SK-N-SH (cell line): Measurements from ENCODE around the gene NTHL1. TPM values are rescaled to one million over a fixed set of nuclear protein-coding genes. Genes with fewer than 3 reads are reported as not detected.

Experiments used
- CTCF ChIA-PET: fragments of 300-600, 350-600 bp; formaldehyde crosslinking; extraction: SDS; loops from one replicate; lab custom pipeline; 2021; lab: Yijun Ruan, JAX
- POLR2A ChIA-PET: fragments of 350-600 bp; sonication (Branson Sonifier 250); formaldehyde crosslinking; extraction: SDS; loops from one replicate; lab custom pipeline; 2020; ENCODE audit warnings: antibody characterized with exemption, inconsistent platforms; lab: Yijun Ruan, JAX
- DNase-seq: peaks from one replicate; pipeline ENCODE4 v3.0.0; 2012
- H2AFZ ChIP-seq: fragments of 200-600 bp; sonication (generic); 2 replicates; pipeline ENCODE4 v1.8.1; 2016; ENCODE audit warnings: antibody characterized with exemption, mild to moderate bottlenecking, low read depth
- H3F3A ChIP-seq: fragments of 200-600 bp; sonication (generic); replicated peaks from 2 replicates; pipeline ENCODE3; 2016; ENCODE audit warnings: antibody characterized with exemption, mild to moderate bottlenecking; ENCODE audit not compliant: insufficient read depth
- H3K27ac ChIP-seq, 2 experiments: fragments of 200-500 bp in 1 of 2; fragments of 200-600 bp in 1 of 2; sonication (Bioruptor generic) in 1 of 2; sonication (generic), shearing (Covaris generic) in 1 of 2; 2 replicates each; pipeline versions ENCODE4 v1.5.1 to v1.6.1; 2014 to 2016; ENCODE audit warnings: low read depth in 2 of 2, inconsistent platforms in 1 of 2, low read length in 1 of 2, mild to moderate bottlenecking in 1 of 2, mixed read lengths in 1 of 2
- H3K27me3 ChIP-seq: fragments of 200-600 bp; sonication (generic), shearing (Covaris generic); 2 replicates; pipeline ENCODE4 v1.6.1; 2016; ENCODE audit warnings: mixed run types; ENCODE audit not compliant: insufficient read depth
- H3K36me3 ChIP-seq, 2 experiments: fragments of 200-500 bp in 1 of 2; fragments of 200-600 bp in 1 of 2; sonication (Bioruptor generic) in 1 of 2; sonication (generic) in 1 of 2; replicated peaks in 1 of 2; 2 replicates each; pipeline versions ENCODE3 to v1.5.1; 2014 to 2016; ENCODE audit warnings: low read length in 1 of 2, mild to moderate bottlenecking in 1 of 2; ENCODE audit not compliant: insufficient read depth in 2 of 2, control insufficient read depth in 1 of 2
- H3K4me1 ChIP-seq, 2 experiments: fragments of 200-500 bp in 1 of 2; fragments of 200-600 bp in 1 of 2; sonication (Bioruptor generic) in 1 of 2; sonication (generic), shearing (Covaris generic) in 1 of 2; 2 replicates each; pipeline versions ENCODE4 v1.5.1 to v1.6.1; 2014 to 2016; ENCODE audit warnings: low read depth in 1 of 2, low read length in 1 of 2, mixed run types in 1 of 2; ENCODE audit not compliant: insufficient read depth in 2 of 2, control insufficient read depth in 1 of 2
- H3K4me2 ChIP-seq: fragments of 200-600 bp; sonication (generic), shearing (Covaris generic); 2 replicates; pipeline ENCODE4 v1.6.1; 2017; ENCODE audit warnings: mixed run types
- H3K4me3 ChIP-seq, 2 experiments: fragments of 200-500 bp in 1 of 2; fragments of 200-600 bp in 1 of 2; sonication (Bioruptor generic) in 1 of 2; sonication (generic), shearing (Covaris generic) in 1 of 2; 2 replicates each; pipeline versions ENCODE4 v1.5.1 to v1.8.1; 2014 to 2016; ENCODE audit warnings: low read depth in 2 of 2, inconsistent platforms in 1 of 2, low read length in 1 of 2, mild to moderate bottlenecking in 1 of 2, mixed read lengths in 1 of 2, moderate library complexity in 1 of 2
- H3K79me2 ChIP-seq: fragments of 200-600 bp; sonication (generic); 2 replicates; pipeline ENCODE4 v1.8.1; 2017; ENCODE audit warnings: mild to moderate bottlenecking; ENCODE audit not compliant: insufficient read depth
- H3K9ac ChIP-seq: fragments of 200-600 bp; sonication (generic); 2 replicates; pipeline ENCODE4 v1.6.1; 2017; ENCODE audit warnings: mixed run types
- H3K9me2 ChIP-seq: fragments of 200-600 bp; sonication (generic); 2 replicates; pipeline ENCODE4 v1.6.1; 2017; ENCODE audit warnings: mixed run types
- H3K9me3 ChIP-seq: fragments of 200-600 bp; sonication (generic); 2 replicates; pipeline ENCODE4 v1.6.1; 2017; ENCODE audit warnings: mixed run types, mild to moderate bottlenecking, moderate library complexity
- H4K20me1 ChIP-seq: fragments of 200-600 bp; sonication (generic); 2 replicates; pipeline ENCODE4 v1.6.1; 2017; ENCODE audit warnings: mild to moderate bottlenecking, mixed run types; ENCODE audit not compliant: insufficient read depth
- ELF1 ChIP-seq: IDR thresholded peaks from 2 replicates; pipeline ENCODE4 v1.4.0; 2012
- FOSL2 ChIP-seq: IDR thresholded peaks from 2 replicates; pipeline ENCODE4 v1.4.0; 2012; ENCODE audit warnings: low read depth, mild to moderate bottlenecking, moderate library complexity, borderline replicate concordance
- FOXM1 ChIP-seq: IDR thresholded peaks from 2 replicates; pipeline ENCODE4 v1.4.0; 2012; ENCODE audit warnings: low read depth, mild to moderate bottlenecking
- GATA2 ChIP-seq: sonication (generic); formaldehyde crosslinking; IDR thresholded peaks from 2 replicates; pipeline ENCODE4 v1.5.0; 2020; ENCODE audit warnings: mild to moderate bottlenecking, missing genetic modification reagents
- MAX ChIP-seq: IDR thresholded peaks from 2 replicates; pipeline ENCODE4 v1.4.0; 2012; ENCODE audit warnings: low read depth
- NFIC ChIP-seq: IDR thresholded peaks from 2 replicates; pipeline ENCODE4 v1.4.0; 2012; ENCODE audit warnings: borderline replicate concordance
- NRF1 ChIP-seq: IDR thresholded peaks from 2 replicates; pipeline ENCODE4 v1.6.1; 2012; ENCODE audit warnings: low read depth, mild to moderate bottlenecking, low read length
- RFX5 ChIP-seq: IDR thresholded peaks from 2 replicates; pipeline ENCODE4 v1.6.1; 2012; ENCODE audit warnings: mild to moderate bottlenecking, improper control_type of control experiment, low read length
- SIN3A ChIP-seq: IDR thresholded peaks from 2 replicates; pipeline ENCODE4 v1.6.1; 2012; ENCODE audit warnings: low read depth, mild to moderate bottlenecking, low read length, moderate library complexity, borderline replicate concordance
- USF1 ChIP-seq: IDR thresholded peaks from 2 replicates; pipeline ENCODE4 v1.4.0; 2012; ENCODE audit warnings: low read depth, borderline replicate concordance
- YY1 ChIP-seq: IDR thresholded peaks from 2 replicates; pipeline ENCODE4 v1.4.0; 2012; ENCODE audit warnings: low read depth, mild to moderate bottlenecking
- WGBS: methylation state at CpG from one replicate; pipeline ENCODE4 v1.1.6; 2017; ENCODE audit warnings: low lambda C conversion rate; 5-methylcytosine and 5-hydroxymethylcytosine counted together
- polyA plus RNA-seq, 3 experiments: library from polyadenylated mRNA; depleted of rRNA; stranded (reverse); fragments of >200 nt; gene quantifications; 2 replicates each; pipeline ENCODE4 v1.2.3, GENCODE V29; 2012
- TF ChIP-seq, protein P1 (sequence below): IDR thresholded peaks from 2 replicates; pipeline ENCODE4; 2012

NTHL1 gene
- polyA plus RNA-seq, 1 of the 3 experiments (the other 2 are of a cell fraction), result 77.3 TPM

GRCh38 chr16:2076072-2076865 is 28.6 kb upstream of the NTHL1 start:
- Histone ChIP-seq H3K9ac (no peak overlapping the region), H3K36me3 (peaks cover 5 to 82% of the 10 kb centered on the region in 2 experiments), H3K79me2 (no peaks in the 10 kb centered on the region), H2AFZ (no peak overlapping the region), H4K20me1 (no peaks in the 10 kb centered on the region), H3K4me2 (no peak overlapping the region), H3K4me1 (no peaks in the 10 kb centered on the region), H3K9me2 (no peaks in the 10 kb centered on the region), H3K27me3 (no peaks in the 10 kb centered on the region), H3K27ac (no peak overlapping the region), H3F3A (no peaks in the 10 kb centered on the region), H3K4me3 (no peak overlapping the region), H3K9me3 (no peaks in the 10 kb centered on the region)
- DNase-seq, result no peak
- POLR2A ChIA-PET, result no interaction called here
- CTCF ChIA-PET, result interaction anchor here (0.7 to 1.8 kb wide), 3 partner anchors 12 to 64 kb away, joined by 3 to 7 read pairs (median 3); no protein-coding TSS in a partner anchor
- no peak for TF ChIP-seq YY1
- TF ChIP-seq ELF1, result no peak
- TF ChIP-seq, protein P1, sequence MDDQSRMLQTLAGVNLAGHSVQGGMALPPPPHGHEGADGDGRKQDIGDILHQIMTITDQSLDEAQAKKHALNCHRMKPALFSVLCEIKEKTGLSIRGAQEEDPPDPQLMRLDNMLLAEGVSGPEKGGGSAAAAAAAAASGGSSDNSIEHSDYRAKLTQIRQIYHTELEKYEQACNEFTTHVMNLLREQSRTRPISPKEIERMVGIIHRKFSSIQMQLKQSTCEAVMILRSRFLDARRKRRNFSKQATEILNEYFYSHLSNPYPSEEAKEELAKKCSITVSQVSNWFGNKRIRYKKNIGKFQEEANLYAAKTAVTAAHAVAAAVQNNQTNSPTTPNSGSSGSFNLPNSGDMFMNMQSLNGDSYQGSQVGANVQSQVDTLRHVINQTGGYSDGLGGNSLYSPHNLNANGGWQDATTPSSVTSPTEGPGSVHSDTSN, result no peak
- no peak for TF ChIP-seq USF1
- 94% methylated on average over 9 of the region's 28 CpGs for WGBS

DNA sequence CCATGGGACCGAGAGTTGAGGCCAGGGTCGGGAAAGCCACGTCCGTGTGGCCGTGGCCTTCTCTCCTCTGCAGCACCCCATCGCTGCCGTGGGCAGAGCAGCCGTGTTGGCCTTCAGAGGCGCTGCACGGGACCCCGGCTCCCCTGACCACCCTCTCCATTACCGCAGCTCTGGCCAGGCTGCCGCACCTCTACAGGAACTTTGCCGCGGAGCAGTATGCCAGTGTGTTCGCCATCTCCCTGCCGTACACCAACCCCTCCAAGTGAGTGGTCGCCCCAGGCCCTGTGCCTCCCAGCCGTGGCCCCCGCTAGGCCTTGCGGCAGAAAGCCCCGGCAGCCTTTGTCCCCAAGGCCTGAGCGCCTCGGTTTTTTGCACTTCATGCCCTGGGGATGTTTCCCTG is 28.0 kb upstream of the NTHL1 start:
- no peaks in the 10 kb centered on the region for H4K20me1 ChIP-seq
- ChIA-PET CTCF (no interaction called here), POLR2A (no interaction called here)
- no peak for TF ChIP-seq FOSL2
- no peak for TF ChIP-seq YY1
- no peak overlapping the region for H3K4me2 ChIP-seq
- H3K79me2 ChIP-seq, result no peaks in the 10 kb centered on the region
- H3K9ac ChIP-seq, result no peak overlapping the region
- H2AFZ ChIP-seq, result no peak overlapping the region
- WGBS, result 86% methylated on average over 10 of the region's 24 CpGs
- no peak overlapping the region for H3K27ac ChIP-seq
- no peak overlapping the region for H3K4me3 ChIP-seq
- H3K27me3 ChIP-seq, result no peaks in the 10 kb centered on the region
- H3K4me1 ChIP-seq, result no peaks in the 10 kb centered on the region
- H3K9me3 ChIP-seq, result no peaks in the 10 kb centered on the region
- H3F3A ChIP-seq, result no peaks in the 10 kb centered on the region
- H3K9me2 ChIP-seq, result no peaks in the 10 kb centered on the region
- peaks cover 5 to 80% of the 10 kb centered on the region in 2 experiments for H3K36me3 ChIP-seq
- no peak for DNase-seq

DNA sequence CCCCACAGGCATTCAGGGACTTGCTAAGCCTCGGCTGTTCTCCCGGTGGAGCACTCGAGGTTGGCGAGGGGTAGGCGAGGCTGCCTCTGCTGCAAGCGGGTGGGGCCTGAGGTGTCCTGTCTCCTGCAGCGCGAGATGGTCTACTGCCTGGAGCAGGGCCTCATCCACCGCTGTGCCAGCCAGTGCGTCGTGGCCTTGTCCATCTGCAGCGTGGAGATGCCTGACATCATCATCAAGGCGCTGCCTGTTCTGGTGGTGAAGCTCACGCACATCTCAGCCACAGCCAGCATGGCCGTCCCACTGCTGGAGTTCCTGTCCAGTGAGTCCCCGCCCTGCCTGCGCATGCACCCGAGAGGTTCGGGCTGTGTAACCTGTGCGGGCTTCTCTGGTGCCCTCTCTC is 26.4 kb upstream of the NTHL1 start:
- Histone ChIP-seq H3K27me3 (no peaks in the 10 kb centered on the region), H3K4me3 (no peak overlapping the region), H3K4me1 (no peaks in the 10 kb centered on the region), H3K9me2 (no peaks in the 10 kb centered on the region), H4K20me1 (no peaks in the 10 kb centered on the region), H3K4me2 (no peak overlapping the region), H3K9me3 (no peaks in the 10 kb centered on the region), H3K9ac (no peak overlapping the region), H3K27ac (no peak overlapping the region), H3F3A (no peaks in the 10 kb centered on the region), H2AFZ (no peak overlapping the region), H3K79me2 (no peaks in the 10 kb centered on the region), H3K36me3 (peaks cover 5 to 78% of the 10 kb centered on the region in 2 experiments)
- DNase-seq, result no peak
- POLR2A ChIA-PET, result no interaction called here
- no peak for TF ChIP-seq NFIC
- TF ChIP-seq FOXM1, result no peak
- no peak for TF ChIP-seq MAX
- no peak for TF ChIP-seq SIN3A
- TF ChIP-seq GATA2 (CRISPR knock-in tag), result no peak
- TF ChIP-seq NRF1, result no peak
- no peak for TF ChIP-seq RFX5
- 100% methylated on average over 11 of the region's 20 CpGs for WGBS
- CTCF ChIA-PET, result interaction anchor here (2.5 kb wide), 1 partner anchor 51 kb away, joined by 7 read pairs; no protein-coding TSS in a partner anchor
